SH-SY5Y (cell line): Measurements from ENCODE around the gene RIN3.

Source experiments
- GATA2 ChIP-seq: IDR thresholded peaks from 2 replicates; pipeline ENCODE4 v1.6.1; 2011; ENCODE audit warnings: mild to moderate bottlenecking, low read depth, low read length
- GATA3 ChIP-seq: IDR thresholded peaks from 2 replicates; pipeline ENCODE4 v1.6.1; 2011; ENCODE audit warnings: low read depth, mild to moderate bottlenecking, low read length, moderate library complexity

DNA sequence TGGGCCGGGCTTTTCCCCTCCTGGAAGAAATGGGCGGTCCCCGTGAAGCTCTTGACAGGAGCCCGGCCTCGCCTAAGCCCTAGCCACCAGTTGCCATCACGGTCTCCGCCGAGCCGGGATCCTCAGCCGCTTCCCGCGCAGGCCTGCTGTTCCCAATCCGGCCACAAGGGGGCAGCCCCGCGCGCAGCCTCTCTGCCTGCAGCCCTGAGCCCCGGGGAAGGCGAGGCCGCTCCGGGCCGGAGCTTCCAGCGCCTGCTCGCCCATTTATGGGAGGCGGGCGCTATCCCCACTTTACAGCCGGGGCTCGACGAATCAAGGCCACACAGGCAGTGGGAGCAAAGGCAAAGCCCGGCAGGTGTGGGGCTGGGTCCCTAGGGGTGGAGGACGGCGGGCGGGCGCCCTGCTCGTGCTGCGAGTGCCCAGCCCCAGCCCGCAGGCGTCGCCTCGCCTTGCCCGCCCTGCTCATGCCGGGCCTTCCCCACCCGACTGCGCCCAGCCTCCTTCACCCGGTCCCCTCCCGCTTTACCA lies 173.4 kb downstream of the RIN3 start:
- no peak for TF ChIP-seq GATA2
- TF ChIP-seq GATA3: no peak
